Inflammatory macrophage (primary cell): ENCODE measurements around the gene IDUA.
A peak's percentile ranks its signal among the peaks of the same experiment; 100 is the strongest.

Experiments
- DNase-seq, 2 donors: peaks; one replicate each; pipeline ENCODE4 v3.0.0-alpha.2; 2020 to 2022

Gene IDUA

DNA sequence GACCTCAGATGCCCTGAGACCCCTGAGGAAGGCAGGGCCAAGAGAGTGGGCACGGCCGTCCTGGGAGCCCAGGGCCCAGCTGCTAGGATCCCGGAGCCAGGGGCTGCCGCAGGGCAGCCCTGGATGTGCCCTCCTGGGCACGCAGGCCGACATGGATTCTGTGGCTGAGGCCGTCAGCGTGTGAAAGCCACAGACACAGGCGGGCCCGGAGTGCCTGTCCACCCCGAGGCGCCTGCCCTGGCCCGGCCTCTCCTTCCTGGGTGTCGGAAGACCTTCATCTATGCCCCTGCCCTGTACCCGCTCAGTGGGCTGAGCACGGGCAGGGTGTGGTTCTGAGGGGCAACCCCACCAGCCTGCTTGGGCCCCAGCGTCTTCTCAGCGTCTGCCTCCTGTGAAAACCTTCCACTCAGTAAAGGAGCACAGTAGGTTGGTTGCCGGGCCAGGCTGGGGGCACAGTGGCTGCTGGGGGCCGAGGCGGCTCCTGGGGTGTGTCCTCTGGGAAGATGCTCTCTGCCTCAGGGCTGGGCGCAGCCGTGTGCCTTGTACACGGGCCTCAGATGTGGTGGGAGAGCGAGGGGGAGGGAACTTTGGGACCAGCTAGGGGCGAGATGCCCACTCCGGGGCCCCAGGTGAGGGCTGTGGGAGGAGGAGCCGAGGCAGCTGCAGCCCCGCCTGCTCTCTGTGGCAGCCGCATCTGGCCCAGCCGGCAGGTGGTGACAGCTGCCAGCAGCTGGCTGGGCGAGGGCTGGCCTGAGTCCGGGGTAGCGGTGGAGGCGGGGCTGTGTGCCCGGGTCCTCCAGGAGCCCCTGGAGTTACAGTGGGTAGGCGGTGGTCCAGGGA is 45.3 kb downstream of the IDUA start:
- DNase-seq: no peak

DNA sequence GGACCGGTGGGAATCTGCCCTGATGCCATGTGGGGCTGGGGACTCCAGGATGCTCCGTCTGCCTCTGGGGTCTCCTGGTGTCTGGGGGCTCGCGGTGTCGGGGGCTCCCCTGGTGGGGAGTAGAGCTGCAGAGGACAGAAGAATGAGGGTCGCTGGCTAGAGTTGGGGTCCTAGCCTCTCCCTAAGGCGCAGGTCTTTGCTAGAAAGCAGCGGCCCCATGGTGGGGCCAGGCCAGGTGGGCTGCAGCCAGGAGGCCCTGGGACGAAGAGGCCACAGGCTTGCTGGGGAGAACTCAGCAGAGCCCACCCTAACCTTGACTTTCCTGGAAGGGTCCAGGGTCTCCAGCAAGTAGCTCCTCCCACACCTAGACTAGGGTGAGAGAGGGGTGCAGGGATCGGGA is 46.0 kb downstream of the IDUA start:
- DNase-seq: no peak

GRCh38 chr4:1033840-1034551 is 47.2 kb downstream of the IDUA start:
- DNase-seq: no peak

GRCh38 chr4:1035510-1035909 is 48.7 kb downstream of the IDUA start:
- no peak for DNase-seq

DNA sequence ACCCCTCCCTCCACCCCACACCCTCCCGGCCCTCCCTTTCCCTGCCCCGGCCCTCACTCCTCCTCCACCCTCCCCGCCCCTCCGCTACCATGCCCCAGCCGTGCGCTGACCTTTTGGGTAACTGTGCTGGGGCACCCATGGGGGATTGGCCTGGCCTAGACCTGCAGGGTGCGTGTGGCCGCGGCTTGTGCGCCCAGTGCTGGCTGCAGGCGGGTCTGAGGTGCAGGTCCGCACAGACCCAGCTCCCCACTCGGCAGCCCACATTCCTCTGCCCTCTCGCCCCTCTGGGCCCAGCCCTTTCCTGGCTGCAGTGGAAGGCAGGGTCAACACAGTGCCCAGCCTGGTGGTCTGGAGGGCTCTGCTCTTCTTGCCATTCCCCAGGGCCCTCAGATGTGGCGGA is 49.3 kb downstream of the IDUA start:
- no peak for DNase-seq

- DNase-seq: no peak
Observed at GRCh38 chr4:1036976-1037810, 50.3 kb downstream of the IDUA start.

GRCh38 chr4:1038948-1039492 is 52.2 kb downstream of the IDUA start:
- no peak for DNase-seq

DNA sequence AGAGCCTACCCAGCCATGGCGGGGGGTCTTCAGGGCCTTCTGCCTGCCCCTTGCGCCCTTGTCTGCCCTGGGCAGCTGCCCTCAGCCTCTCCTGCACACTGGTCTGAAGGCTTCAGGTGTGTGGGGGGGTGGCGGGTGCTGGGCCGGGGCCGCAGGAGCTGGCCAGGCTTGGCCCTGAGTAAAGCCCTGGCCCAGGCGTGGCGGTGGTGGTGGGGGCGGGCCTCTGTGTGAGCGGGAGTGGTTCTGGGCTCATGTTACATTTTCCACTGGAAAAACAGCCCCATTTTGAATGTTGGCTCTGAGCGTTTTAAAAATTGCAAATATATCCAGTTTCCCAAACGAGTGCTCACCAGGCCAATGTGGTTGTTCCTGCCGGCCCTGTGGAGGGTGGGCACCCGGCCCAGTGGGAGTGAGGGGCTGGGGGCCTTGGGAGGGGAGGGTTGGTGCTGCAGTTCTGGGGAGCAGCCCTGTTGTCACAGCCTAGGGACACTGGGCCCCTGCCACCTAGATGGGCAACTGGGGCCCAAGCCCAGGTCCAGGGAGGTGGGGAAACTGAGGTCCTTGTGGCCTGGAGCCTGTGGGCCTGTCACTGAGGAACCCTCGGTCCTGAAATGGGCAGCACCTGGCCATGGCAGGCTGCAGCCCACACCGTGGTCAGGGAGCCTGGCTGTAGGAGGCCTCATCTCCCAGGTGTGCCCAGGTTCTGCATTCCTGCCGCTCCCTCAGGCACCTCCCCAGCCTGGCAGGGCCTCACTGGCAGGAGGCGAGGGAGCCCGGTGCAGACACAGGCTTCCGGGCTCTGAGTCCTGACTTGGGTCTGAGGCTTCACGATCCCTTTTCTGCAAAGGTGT is 52.9 kb downstream of the IDUA start:
- DNase-seq: no peak

DNA sequence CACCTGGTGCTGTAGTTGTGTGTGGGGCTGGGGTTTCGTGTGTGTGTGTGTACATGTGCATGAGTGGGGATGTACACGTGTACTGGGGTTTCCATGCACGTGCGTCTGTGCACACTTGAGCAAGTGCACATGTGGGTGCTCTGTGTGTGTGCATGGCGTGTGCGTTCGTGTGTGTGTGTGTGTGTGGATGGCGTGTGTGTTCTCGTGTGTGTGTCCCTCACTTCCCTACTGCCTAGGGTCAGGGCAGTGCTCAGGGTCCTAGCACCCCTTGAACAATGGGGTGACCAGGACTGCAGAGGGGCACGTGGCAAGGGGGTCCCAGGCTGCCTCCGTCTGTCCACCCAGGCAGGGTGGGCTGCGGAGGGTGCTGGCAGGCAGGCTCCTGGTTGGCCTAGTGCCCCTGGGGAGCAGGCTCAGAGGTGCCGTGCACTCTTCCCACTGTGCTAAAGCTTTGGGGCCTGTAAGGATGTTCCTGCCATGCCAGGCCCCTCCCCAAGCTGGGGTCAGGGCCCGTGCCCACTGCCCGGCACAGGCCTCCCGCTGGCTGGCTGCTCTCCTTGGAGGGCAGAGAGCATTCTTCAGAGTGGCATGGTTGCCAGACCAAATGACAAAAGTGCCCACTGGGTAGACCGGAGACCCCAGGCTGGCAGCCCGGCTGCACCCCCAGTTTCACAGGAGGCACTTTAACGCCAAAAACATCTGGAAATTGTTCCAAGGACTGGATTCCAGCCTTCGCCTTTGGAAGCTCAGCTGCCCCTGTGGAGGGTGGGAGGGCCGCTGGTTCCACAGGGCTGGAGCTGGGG is 53.7 kb downstream of the IDUA start:
- no peak for DNase-seq

DNA sequence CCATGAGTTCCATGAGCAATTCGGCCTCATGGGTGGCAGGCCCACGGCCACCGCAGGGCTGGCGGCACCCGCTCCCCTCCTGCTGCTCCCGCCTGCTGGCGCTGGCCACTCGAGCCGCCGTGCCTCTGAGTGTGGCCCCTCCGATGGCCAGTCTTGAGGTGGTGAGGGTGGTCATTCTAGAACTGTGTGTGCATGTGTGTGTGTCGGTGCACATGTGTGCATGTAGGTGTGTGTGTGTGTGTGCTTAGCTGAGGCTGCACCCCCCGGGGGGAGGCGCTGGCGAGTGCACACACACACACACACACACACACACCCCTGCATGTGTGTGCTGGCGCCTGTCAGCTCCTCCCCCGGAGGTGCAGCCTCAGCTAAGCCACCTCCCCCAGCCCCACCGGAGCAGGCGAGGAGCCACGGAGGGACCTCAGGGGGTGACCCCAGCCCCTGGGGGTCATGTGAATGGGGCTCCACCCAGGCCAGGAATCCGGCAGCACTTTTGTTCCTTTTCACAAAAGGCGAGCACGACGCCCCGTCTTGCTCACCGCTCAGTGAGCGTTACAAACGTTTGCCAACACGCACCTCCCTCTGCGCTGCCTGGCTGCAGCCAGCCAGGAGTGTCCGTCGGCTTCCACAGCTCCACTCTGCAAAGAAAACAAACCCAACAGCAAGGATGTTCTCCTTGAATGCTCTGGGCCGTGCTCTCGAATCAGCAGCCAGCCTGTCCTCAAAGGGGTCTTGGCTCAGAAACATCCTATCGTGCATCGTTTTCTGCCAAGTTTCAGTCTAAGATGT is 54.5 kb downstream of the IDUA start:
- no peak for DNase-seq

DNA sequence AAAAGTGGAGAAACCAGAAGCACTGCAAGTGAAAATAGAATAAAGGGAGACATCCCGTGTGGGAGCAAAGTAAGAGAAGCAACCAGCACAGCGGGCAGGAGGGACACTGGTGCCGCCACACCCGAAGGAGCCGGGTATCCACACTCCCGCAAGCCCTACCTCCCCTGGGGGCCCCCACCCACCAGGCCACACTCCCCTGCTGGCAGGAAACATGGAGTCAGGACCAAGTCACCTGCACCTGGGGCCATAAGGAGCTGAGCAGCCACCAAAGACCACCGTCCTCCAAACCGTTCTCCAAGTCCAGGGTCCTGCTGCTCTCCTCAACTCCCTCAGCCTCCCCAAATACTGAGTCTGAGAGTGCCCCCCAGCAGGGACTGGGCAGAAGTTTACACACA is 55.1 kb downstream of the IDUA start:
- DNase-seq: no peak

- DNase-seq: no peak
Observed at GRCh38 chr4:1042352-1043055, 55.7 kb downstream of the IDUA start.

GRCh38 chr4:1043162-1043561 is 56.3 kb downstream of the IDUA start:
- no peak for DNase-seq

GRCh38 chr4:1043651-1044468 is 57.0 kb downstream of the IDUA start:
- peak; percentile 87 to 94 for DNase-seq

DNA sequence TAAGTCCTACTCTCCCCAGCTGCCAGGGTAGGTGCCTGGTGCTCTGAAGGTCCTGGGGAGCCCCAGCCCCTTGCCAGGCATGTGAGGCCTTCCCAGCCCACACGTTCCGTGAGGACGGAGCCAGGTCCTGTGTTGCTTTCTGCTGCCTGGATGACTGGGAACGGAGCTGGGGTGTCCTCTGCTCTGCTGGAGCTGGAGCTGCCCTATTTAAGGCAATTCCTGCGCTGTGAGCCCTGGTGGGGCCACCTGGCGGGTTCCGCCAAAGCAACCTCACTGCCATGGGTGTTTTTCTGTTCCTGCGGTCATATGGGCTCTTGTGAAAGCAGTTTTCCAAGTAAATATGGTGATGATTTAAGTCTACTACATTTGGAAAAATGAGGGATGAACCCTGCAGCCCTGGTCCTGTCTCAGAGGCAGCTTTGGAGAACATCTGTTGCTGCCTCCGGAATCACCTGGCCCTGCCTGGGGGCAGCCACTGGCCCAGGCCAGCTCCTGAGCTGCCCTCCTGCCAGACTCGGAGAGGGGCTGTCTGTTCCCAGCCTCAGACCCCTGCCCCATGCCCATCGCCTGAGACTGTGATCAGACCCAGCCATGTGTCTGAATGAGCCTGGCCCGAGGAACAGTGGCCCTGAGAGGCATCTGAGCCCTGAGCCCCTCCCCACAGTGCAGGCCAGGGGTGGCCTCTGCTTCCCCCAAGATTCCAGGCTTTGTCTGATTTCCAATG is 57.8 kb downstream of the IDUA start:
- DNase-seq: no peak

DNA sequence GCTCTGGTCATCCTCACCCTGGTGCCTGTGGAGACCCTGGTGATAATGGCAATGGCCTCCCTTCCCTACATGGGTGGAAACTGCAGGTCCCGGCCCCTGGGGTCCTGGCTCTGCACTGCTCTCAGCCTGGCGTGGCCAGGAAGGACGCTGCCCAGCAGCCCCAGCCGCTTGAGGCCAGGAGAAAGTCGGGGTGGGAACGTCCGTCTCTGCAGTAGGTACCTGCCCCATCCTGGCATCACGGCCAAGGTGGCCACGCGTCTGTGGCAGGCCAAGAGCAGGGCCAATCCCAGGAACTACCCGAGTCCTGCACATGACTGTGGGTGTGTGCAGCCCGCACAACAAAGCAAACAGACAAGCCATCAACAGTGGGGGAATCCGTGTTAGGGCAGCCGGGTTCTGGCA is 58.4 kb downstream of the IDUA start:
- no peak for DNase-seq

GRCh38 chr4:1045595-1046201 is 58.9 kb downstream of the IDUA start:
- DNase-seq: no peak
